CD4-positive, alpha-beta T cell (primary cell): ENCODE results near the gene KPNA1. TPM values are rescaled to one million over a fixed set of nuclear protein-coding genes. Genes with fewer than 3 reads are reported as not detected.

Experiments
- ATAC-seq: fragments of 200-7000 bp; cut with Tn5 transposase; one replicate; pipeline ENCODE4 v1.10.0; 2022; ENCODE audit warnings: mild to moderate bottlenecking; ENCODE audit not compliant: poor library complexity
- CTCF ChIA-PET: fragments of 350-600 bp; sonication (Branson Sonifier 250); formaldehyde crosslinking; loops from one replicate; lab custom pipeline; 2021; ENCODE audit warnings: antibody characterized with exemption, inconsistent platforms; lab: Charles Lee
- POLR2A ChIA-PET: fragments of 350-600 bp; sonication (Branson Sonifier 250); formaldehyde crosslinking; loops from one replicate; lab custom pipeline; 2021; ENCODE audit warnings: antibody characterized with exemption, inconsistent platforms; lab: Charles Lee
- DNase-seq, 14 experiments: peaks; one replicate each; pipeline ENCODE4 v3.0.0-alpha.2; 2013 to 2020; ENCODE audit warnings: mixed read lengths in 2 of 14
- H3K27ac ChIP-seq, 2 donors: one replicate each; pipeline versions ENCODE4 v1.5.1 to v1.7.0; 2013; ENCODE audit warnings: low read length in 2 of 2, low read depth in 1 of 2, mild to moderate bottlenecking in 1 of 2
- H3K27me3 ChIP-seq, 2 experiments: 1 replicate in 1 of 2; 2 replicates in 1 of 2; pipeline versions ENCODE4 v1.6.1 to v1.7.0; 2013; ENCODE audit warnings: low read length in 2 of 2, control low read depth in 1 of 2, mild to moderate bottlenecking in 1 of 2, moderate library complexity in 1 of 2; ENCODE audit not compliant: insufficient read depth in 2 of 2, control insufficient read depth in 1 of 2
- H3K36me3 ChIP-seq: one replicate; pipeline ENCODE4 v1.6.1; 2013; ENCODE audit warnings: low read length, control low read depth; ENCODE audit not compliant: insufficient read depth
- H3K4me1 ChIP-seq: one replicate; pipeline ENCODE4 v1.6.1; 2013; ENCODE audit warnings: low read length, control low read depth; ENCODE audit not compliant: insufficient read depth
- H3K4me3 ChIP-seq: one replicate; pipeline ENCODE4 v1.5.1; 2013; ENCODE audit warnings: mild to moderate bottlenecking, low read length, moderate library complexity
- H3K9me3 ChIP-seq, 2 experiments: 1 replicate in 1 of 2; 2 replicates in 1 of 2; pipeline versions ENCODE4 v1.6.1 to v1.7.0; 2013; ENCODE audit warnings: low read length in 2 of 2, mild to moderate bottlenecking in 2 of 2, control low read depth in 1 of 2, moderate library complexity in 1 of 2; ENCODE audit not compliant: control insufficient read depth in 1 of 2, insufficient read depth in 1 of 2
- H3K27ac Mint-ChIP-seq: one replicate; pipeline ENCODE4 v1.8.0; 2020; ENCODE audit warnings: mixed read lengths
- H3K27me3 Mint-ChIP-seq: one replicate; pipeline ENCODE4 v1.8.0; 2021; ENCODE audit warnings: mixed read lengths
- H3K36me3 Mint-ChIP-seq: one replicate; pipeline ENCODE4 v1.8.0; 2021; ENCODE audit warnings: low read depth, mixed read lengths
- H3K4me1 Mint-ChIP-seq: one replicate; pipeline ENCODE4 v1.8.0; 2021; ENCODE audit warnings: low read depth, mixed read lengths
- H3K4me3 Mint-ChIP-seq: one replicate; pipeline ENCODE4 v1.8.0; 2020; ENCODE audit warnings: mild to moderate bottlenecking, mixed read lengths
- H3K9me3 Mint-ChIP-seq: one replicate; pipeline ENCODE4 v1.8.0; 2020; ENCODE audit warnings: mixed read lengths
- intact Hi-C, 2 experiments: fragments of 100-400 bp; cut with DNase I in 1 of 2; cut with micrococcal nuclease in 1 of 2; formaldehyde crosslinking; loops; one replicate each; pipeline versions ENCODE4 v1.15.1 to v1.9.0; 2023 to 2025; cut with DNase I, micrococcal nuclease
- total RNA-seq, 174 experiments: library from RNA in 2 of 174; stranded (reverse) in 2 of 174; gene quantifications; one replicate each; pipeline ENCODE4 v1.2.3 and lab custom pipeline; 2021 to 2026
- TF ChIP-seq, protein P1 (sequence below): fragments of 200-600 bp; IDR thresholded peaks from one replicate; pipeline ENCODE4 v1.8.0; 2022; ENCODE audit warnings: antibody characterized with exemption, mild to moderate bottlenecking

KPNA1 gene
- total RNA-seq, 2 experiments from 2014 or later: 46.2 to 49.8 TPM

DNA sequence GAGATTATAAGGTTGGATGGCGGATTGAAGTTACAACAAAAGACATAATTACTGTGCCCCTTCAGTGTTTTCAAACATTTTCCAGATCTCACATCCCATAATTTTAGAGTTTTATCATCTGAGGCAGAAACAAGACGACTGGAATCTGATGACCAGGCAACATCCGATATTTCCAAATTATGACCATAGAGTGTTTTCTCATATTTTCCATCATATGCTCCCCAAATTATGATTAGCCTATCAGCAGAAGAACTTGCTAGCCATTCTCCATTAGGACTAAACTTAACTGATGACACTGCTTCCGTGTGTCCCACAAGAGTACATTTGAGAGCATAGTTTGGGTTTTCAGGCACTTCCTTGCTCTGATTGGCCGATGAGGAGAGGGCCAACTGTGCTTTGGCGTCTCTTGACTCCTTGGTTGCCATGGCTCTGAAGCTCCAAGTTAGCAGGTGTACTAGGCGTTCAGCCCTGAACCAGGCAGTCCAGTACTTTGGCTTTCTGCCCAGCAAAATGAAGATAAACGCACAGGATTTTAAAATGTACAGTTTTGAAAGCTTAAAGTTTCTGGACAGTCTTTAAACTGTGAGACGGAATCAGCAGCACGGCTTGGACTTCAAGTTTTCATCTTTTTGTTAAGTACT lies 99.5 kb downstream of the KPNA1 start:
- H3K4me1 Mint-ChIP-seq: peaks cover 59% of the 10 kb centered on the region
- ChIA-PET POLR2A (interaction anchor here (0.8 to 3.7 kb wide), 12 partner anchors 7 to 868 kb away, joined by 3 to 102 read pairs (median 12); partner anchors contain the start of genes FAM162A, HSPBAP1, KPNA1 and MIX23), CTCF (interaction anchor here (1.5 to 4.5 kb wide), 4 partner anchors 22 to 264 kb away, joined by 6 to 30 read pairs (median 11); partner anchors contain the start of genes FAM162A and PARP14)
- TF ChIP-seq, protein P1, sequence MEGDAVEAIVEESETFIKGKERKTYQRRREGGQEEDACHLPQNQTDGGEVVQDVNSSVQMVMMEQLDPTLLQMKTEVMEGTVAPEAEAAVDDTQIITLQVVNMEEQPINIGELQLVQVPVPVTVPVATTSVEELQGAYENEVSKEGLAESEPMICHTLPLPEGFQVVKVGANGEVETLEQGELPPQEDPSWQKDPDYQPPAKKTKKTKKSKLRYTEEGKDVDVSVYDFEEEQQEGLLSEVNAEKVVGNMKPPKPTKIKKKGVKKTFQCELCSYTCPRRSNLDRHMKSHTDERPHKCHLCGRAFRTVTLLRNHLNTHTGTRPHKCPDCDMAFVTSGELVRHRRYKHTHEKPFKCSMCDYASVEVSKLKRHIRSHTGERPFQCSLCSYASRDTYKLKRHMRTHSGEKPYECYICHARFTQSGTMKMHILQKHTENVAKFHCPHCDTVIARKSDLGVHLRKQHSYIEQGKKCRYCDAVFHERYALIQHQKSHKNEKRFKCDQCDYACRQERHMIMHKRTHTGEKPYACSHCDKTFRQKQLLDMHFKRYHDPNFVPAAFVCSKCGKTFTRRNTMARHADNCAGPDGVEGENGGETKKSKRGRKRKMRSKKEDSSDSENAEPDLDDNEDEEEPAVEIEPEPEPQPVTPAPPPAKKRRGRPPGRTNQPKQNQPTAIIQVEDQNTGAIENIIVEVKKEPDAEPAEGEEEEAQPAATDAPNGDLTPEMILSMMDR: no peak
- DNase-seq: peak in 11 of 14 experiments; percentile 20 to 74 (median 33)
- peak overlapping the region; percentile 90 to 91 for H3K27ac ChIP-seq
- peaks cover 22% of the 10 kb centered on the region for H3K4me1 ChIP-seq
- H3K27ac Mint-ChIP-seq: peak overlapping the region; percentile 100
- H3K4me3 ChIP-seq: peak overlapping the region; percentile 76
- H3K9me3 ChIP-seq: no peaks in the 10 kb centered on the region
- peaks cover 62% of the 10 kb centered on the region for H3K36me3 Mint-ChIP-seq
- intact Hi-C loops: loop anchor here in 1 of 2 experiments (2.0 to 10.0 kb wide), 3 partner anchors 30 to 580 kb away; partner anchors contain the start of genes EAF2, FAM162A, HSPBAP1 and IQCB1
- H3K9me3 Mint-ChIP-seq: no peaks in the 10 kb centered on the region
- H3K4me3 Mint-ChIP-seq: peak overlapping the region; percentile 97
- peaks cover 22% of the 10 kb centered on the region for H3K36me3 ChIP-seq
- H3K27me3 Mint-ChIP-seq: no peaks in the 10 kb centered on the region
- peak; percentile 33 for ATAC-seq
- H3K27me3 ChIP-seq: no peaks in the 10 kb centered on the region

DNA sequence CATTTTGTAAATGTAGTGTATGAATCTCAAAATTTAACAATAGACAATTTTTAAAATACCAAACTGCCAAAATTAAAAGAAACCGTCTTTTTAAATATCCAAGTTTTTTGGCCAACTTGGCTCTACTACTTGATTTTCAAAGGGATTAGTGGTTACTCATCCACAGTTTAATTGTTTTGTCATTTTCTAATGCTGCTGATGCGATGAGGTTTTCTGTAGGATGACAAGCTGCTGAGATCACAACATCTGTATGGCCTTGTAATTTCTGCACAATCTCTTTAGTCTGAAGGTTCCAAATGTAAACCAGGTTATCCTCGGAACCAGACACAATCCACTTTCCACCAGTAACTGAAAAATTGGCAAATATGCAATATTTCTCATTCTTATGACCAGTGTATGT lies 100.3 kb downstream of the KPNA1 start:
- ChIA-PET CTCF (interaction anchor here (4.5 kb wide), 1 partner anchor 30 kb away, joined by 30 read pairs; the partner anchor contains the start of gene FAM162A), POLR2A (interaction anchor here (3.1 to 3.7 kb wide), 2 partner anchors 31 to 100 kb away, joined by 58 to 102 read pairs; partner anchors contain the start of genes FAM162A, KPNA1 and MIX23)
- Mint-ChIP-seq H3K27ac (peak overlapping the region; percentile 100), H3K9me3 (no peaks in the 10 kb centered on the region), H3K4me3 (peak overlapping the region; percentile 97), H3K4me1 (peaks cover 59% of the 10 kb centered on the region), H3K36me3 (peaks cover 65% of the 10 kb centered on the region), H3K27me3 (no peaks in the 10 kb centered on the region)
- TF ChIP-seq, protein P1: no peak
- intact Hi-C loops: loop anchor here in 1 of 2 experiments (2.0 to 10.0 kb wide), 2 partner anchors 30 to 580 kb away; partner anchors contain the start of genes EAF2, FAM162A and IQCB1
- DNase-seq (no peak), ATAC-seq (no peak)
- no peaks in the 10 kb centered on the region for H3K27me3 ChIP-seq
- H3K4me1 ChIP-seq: peaks cover 22% of the 10 kb centered on the region
- H3K4me3 ChIP-seq: no peak overlapping the region
- no peak overlapping the region for H3K27ac ChIP-seq
- H3K9me3 ChIP-seq: no peaks in the 10 kb centered on the region
- peaks cover 30% of the 10 kb centered on the region for H3K36me3 ChIP-seq

GRCh38 chr3:122410639-122411038 lies 104.1 kb downstream of the KPNA1 start:
- peaks cover 33% of the 10 kb centered on the region for H3K4me1 Mint-ChIP-seq
- H3K4me3 Mint-ChIP-seq: no peak overlapping the region
- CTCF ChIA-PET: interaction anchor here (1.6 kb wide), 1 partner anchor 26 kb away, joined by 6 read pairs; the partner anchor contains the start of gene FAM162A
- no peak overlapping the region for H3K27ac ChIP-seq
- H3K36me3 Mint-ChIP-seq: peaks cover 81% of the 10 kb centered on the region
- peaks cover 60% of the 10 kb centered on the region for H3K36me3 ChIP-seq
- no peaks in the 10 kb centered on the region for H3K27me3 ChIP-seq
- no peaks in the 10 kb centered on the region for H3K9me3 Mint-ChIP-seq
- no peaks in the 10 kb centered on the region for H3K27me3 Mint-ChIP-seq
- H3K4me1 ChIP-seq: peaks cover 14% of the 10 kb centered on the region
- POLR2A ChIA-PET: interaction anchor here (1.7 kb wide), 1 partner anchor 26 kb away, joined by 6 read pairs; the partner anchor contains the start of gene FAM162A
- H3K27ac Mint-ChIP-seq: peak overlapping the region; percentile 1
- DNase-seq (no peak), ATAC-seq (no peak)
- no peaks in the 10 kb centered on the region for H3K9me3 ChIP-seq
- intact Hi-C loops: loop anchor here in 1 of 2 experiments (10.0 kb wide), 1 partner anchor 576 kb away; the partner anchor contains the start of genes EAF2 and IQCB1
- TF ChIP-seq, protein P1: no peak
- no peak overlapping the region for H3K4me3 ChIP-seq
